ENCODE results near the gene PEX7. TPM values are rescaled to one million over a fixed set of nuclear protein-coding genes. Genes with fewer than 3 reads are reported as not detected.
"Not testable (repeated sequence)": the region's sequence is repeated elsewhere in the genome, so short reads cannot be mapped to it uniquely, and the experiment has no call there.

Gene PEX7
- total RNA-seq, 2 donors from 2014 or later: 9.0 to 11.0 TPM

- DNase-seq: peak in 1 of 2 donors; percentile 8
- ATAC-seq: no peak
- intact Hi-C loops (cut with DNase I, micrococcal nuclease): no loop called here
Measured at GRCh38 chr6:136923116-136923953, 100.9 kb downstream of the PEX7 start.

GRCh38 chr6:136923954-136924673, 101.7 kb downstream of the PEX7 start:
- DNase-seq: no peak
- intact Hi-C loops (cut with DNase I, micrococcal nuclease): no loop called here
- no peak for ATAC-seq

DNA sequence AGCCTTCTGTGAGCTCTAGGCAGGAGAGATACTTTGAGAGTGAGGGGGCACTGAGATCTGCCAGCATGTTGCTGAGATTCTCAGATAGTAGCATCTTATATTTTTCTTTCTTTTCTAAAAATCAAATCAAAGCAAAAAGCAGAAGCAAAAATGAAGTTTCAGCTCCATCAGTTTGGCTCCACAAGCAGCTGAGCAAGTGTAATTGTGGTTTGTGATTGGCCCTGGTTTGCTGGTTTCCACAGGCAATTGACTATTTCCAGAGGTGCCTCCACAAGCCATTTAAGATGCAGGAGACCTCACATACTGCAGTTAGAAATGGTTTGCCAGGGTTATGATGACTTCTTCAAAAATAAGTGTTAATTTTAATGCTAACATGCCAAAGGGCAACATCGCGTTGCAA, 104.0 kb downstream of the PEX7 start:
- intact Hi-C loops (cut with DNase I, micrococcal nuclease): no loop called here
- no peak for ATAC-seq
- no peak for DNase-seq

DNA sequence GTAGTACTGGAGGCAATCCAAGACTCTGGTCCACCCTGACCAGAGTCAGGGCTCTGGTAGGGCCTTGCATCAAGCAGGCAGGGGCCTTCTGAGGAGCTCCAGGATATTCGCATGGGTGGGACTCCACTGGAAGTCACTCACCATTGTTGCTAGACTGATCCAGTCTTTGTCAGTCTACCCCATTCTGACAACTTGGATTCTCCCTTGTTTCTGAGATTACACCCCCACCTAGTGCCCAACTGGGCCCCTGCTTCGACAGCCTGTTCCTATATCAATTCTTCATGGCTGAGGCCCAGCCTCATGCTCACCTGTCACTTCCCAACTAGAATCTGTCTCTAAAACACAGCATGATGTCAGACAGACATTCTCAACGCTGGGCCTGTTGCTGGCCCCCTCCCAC, 104.9 kb downstream of the PEX7 start:
- DNase-seq: no peak
- ATAC-seq: peak; percentile 26
- intact Hi-C loops (cut with DNase I, micrococcal nuclease): no loop called here

DNA sequence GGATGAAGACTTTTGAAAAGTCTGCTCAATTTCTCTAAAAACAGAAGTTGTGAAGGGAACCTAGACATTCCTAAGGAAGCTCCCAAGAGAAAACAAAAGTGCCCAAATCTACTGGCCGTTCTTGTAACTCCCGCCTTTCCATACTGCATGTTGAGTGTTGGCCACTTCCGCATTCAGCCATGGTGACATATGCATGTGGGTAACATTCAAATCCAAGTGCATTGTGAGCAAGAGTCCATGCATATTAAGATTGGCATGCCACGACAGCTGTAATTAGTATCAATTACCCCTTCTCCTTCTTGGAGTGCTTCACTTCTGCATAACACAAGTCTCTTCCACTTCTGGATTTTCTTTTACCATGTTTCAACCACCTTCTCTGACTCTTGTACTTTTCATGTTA, 108.1 kb downstream of the PEX7 start:
- DNase-seq (no peak), ATAC-seq (no peak)
- intact Hi-C loops (cut with DNase I, micrococcal nuclease): no loop called here

GRCh38 chr6:136932599-136932998, 110.2 kb downstream of the PEX7 start:
- DNase-seq: no peak
- intact Hi-C loops (cut with DNase I, micrococcal nuclease): no loop called here
- no peak for ATAC-seq

DNA sequence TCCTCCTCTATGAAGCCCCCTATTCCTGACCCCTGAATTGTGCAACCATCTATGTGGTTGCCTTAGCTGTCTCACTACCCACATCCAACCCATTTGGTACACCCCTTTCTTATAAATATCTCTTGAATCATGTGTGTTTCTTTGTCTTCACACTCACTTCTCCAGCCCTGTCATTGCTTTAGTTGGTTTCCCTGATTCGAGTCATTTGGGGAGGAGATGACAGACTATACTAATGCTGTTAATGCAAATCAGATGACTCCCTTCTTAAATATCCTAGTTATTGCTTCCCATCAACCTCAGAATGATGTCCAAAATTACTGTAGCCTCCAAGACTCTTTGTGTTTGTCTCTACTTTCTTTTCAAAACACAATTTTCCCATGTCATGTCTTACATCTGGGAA, 122.7 kb downstream of the PEX7 start:
- intact Hi-C loops (cut with DNase I, micrococcal nuclease): no loop called here
- DNase-seq: no peak
- ATAC-seq: no peak

- ATAC-seq (no peak), DNase-seq (no peak)
- intact Hi-C loops (cut with DNase I, micrococcal nuclease): no loop called here
Measured at GRCh38 chr6:136945711-136946121, 123.3 kb downstream of the PEX7 start.

DNA sequence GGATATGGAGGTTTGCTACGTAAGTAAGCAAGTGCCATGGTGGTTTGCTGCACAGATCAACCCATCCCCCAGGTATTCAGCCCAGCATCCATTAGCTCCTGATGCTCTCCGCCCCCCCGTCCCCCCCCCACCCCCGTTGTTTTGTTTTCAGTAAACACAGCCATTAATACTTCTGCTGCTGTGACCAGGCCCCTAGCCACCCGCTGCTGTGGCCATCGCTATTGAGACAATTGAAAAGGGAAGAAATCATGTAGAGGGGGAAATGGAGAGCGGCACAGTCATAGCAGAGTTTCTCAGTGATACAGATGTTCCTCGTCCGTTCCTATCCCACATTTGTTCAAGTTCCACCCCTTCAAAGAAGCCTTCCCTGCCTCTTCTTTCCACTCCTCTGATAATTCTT, 124.6 kb downstream of the PEX7 start:
- DNase-seq (no peak), ATAC-seq (no peak)
- intact Hi-C loops (cut with DNase I, micrococcal nuclease): no loop called here

DNA sequence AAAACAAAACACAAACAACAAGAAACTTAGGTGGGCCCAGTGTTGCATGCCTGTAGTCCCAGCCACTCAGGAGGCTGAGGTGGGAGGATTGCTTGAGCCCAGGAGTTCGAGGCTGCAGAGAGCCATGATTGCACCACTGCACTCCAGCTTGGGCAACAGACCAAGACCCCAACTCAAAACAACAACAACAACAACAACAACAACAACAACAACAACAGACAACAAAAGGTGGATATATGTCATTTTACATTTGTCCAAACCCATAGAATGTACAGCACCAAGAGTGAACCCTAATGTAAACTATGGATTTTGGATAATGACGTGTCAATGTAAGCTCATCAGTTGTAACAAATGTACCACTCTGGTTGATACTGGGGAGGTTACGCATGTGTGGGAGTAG, 127.6 kb downstream of the PEX7 start:
- intact Hi-C loops (cut with DNase I, micrococcal nuclease); ATAC-seq; DNase-seq: not testable (repeated sequence)

DNA sequence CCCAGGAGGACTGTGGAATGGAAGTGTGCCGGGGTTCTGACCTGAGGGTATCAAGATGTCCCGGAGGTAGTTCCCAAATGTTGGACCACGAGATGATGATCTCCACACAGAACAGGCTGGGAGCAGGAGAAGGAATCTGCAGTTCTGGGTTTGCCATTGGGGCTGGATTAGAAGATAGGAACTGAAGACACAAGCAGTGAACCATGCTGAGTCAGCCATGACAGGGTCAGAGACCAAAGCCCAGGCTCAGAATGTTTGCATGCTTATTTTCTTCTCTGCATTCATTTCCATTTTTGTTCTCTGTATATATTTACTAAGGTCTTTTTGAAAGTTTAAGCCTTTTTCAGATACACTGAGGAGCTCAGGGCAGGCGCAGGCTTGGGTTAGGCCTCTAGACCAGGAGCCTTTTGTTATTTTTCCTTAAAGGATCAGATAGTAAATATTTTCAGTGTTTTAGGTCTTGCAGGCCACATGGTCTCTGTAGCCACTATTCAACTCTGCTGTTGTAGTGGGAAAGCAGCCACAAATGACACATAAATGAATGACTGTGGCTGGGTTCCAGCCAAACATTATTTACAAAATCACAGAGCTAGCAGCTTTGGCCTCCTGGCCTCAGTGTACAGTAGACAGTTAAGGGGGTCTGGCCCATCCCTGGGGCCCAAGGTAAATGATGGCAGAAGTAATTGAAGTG, 128.2 kb downstream of the PEX7 start:
- ATAC-seq: no peak
- no peak for DNase-seq
- intact Hi-C loops (cut with DNase I, micrococcal nuclease): no loop called here

DNA sequence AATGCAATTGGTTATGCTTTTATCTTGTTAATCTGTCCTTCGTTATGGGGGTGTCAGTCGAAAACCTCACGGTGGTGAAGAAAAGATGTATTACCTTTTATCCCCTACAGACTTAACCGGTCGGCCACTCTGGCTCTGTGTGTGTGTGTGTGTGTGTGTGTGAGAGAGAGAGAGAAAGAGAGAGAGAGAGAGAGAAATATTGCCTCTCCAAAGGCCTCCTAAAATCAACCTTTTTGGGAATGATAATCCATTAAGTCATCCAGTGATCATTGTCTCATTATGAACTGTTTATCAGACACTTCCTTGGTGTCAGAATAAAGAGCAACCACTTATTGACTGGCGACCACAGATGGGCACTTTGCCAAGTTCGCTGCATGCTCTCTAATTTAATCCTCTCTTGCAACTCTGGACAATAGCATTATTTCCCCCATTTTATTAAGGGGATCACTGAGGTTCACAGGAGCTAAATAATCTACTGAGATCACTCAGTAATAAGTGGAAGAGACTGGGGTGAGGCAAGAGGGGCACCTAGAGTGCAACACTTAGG, 130.4 kb downstream of the PEX7 start:
- DNase-seq: no peak
- intact Hi-C loops (cut with DNase I, micrococcal nuclease): no loop called here
- no peak for ATAC-seq

GRCh38 chr6:136955123-136955522, 132.7 kb downstream of the PEX7 start:
- no peak for DNase-seq
- no peak for ATAC-seq
- intact Hi-C loops (cut with DNase I, micrococcal nuclease): no loop called here

GRCh38 chr6:136956590-136957544, 134.5 kb downstream of the PEX7 start:
- DNase-seq (no peak), ATAC-seq (no peak)
- intact Hi-C loops (cut with DNase I, micrococcal nuclease): no loop called here

DNA sequence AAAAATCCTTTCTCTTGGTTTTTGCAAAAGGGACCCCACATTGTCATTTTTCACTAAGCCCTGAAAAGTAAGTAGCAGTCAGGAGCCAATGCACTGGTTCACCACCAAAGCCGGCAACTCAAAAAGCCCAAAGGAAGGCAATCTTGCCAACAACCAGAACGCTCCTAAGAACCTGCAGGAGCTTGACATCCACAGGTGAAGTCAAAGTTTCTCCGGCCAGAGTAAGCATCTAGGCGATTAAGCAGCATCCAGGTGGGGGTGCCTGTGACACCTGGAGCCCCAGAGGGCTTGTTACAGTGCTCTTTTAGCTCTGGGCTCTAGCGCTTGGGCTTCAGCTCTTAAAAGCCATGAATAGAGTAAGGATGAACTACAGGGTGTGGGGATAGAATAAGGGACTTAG, 135.8 kb downstream of the PEX7 start:
- intact Hi-C loops (cut with DNase I, micrococcal nuclease): loop anchor here in 1 of 2 donors (2.0 kb wide), 1 partner anchor 67 kb away; no protein-coding TSS in a partner anchor
- ATAC-seq (no peak), DNase-seq (no peak)

GRCh38 chr6:136959471-136959891, 137.1 kb downstream of the PEX7 start:
- ATAC-seq (peak; percentile 77), DNase-seq (peak; percentile 75 to 85)
- intact Hi-C loops (cut with DNase I, micrococcal nuclease): loop anchor here in 1 of 2 donors (2.0 kb wide), 1 partner anchor 65 kb away; no protein-coding TSS in a partner anchor

DNA sequence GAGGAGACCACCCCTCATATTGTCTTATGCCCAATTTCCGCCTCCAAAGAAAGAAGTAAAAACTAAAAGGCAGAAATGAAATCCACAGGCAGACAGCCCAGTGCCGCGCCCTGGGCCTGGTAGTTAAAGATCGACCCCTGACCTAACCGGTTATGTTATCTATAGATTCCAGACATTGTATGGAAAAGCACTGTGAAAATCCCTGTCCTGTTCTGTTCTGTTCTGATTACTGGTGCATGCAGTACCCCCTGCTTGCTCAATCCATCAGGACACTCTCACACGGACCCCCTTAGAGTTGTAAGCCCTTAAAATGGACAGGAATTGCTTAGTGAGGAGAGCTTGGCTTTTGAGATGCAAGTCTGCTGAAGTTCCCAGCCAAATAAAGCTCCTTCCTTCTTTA, 137.5 kb downstream of the PEX7 start:
- peak; percentile 44 to 69 for DNase-seq
- peak; percentile 41 for ATAC-seq
- intact Hi-C loops (cut with DNase I, micrococcal nuclease): loop anchor here in 1 of 2 donors (2.0 kb wide), 1 partner anchor 65 kb away; no protein-coding TSS in a partner anchor

- no peak for ATAC-seq
- intact Hi-C loops (cut with DNase I, micrococcal nuclease): no loop called here
- DNase-seq: no peak
Measured at GRCh38 chr6:136960781-136961180, 138.4 kb downstream of the PEX7 start.

Measured in left colon (tissue), 2 donors.